ENCODE results near the gene ABL2.

- TF ChIP-seq, protein P1, sequence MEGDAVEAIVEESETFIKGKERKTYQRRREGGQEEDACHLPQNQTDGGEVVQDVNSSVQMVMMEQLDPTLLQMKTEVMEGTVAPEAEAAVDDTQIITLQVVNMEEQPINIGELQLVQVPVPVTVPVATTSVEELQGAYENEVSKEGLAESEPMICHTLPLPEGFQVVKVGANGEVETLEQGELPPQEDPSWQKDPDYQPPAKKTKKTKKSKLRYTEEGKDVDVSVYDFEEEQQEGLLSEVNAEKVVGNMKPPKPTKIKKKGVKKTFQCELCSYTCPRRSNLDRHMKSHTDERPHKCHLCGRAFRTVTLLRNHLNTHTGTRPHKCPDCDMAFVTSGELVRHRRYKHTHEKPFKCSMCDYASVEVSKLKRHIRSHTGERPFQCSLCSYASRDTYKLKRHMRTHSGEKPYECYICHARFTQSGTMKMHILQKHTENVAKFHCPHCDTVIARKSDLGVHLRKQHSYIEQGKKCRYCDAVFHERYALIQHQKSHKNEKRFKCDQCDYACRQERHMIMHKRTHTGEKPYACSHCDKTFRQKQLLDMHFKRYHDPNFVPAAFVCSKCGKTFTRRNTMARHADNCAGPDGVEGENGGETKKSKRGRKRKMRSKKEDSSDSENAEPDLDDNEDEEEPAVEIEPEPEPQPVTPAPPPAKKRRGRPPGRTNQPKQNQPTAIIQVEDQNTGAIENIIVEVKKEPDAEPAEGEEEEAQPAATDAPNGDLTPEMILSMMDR (IDR thresholded peaks at IDR 0.05), result no peak
- TF ChIP-seq EZH2 (IDR thresholded peaks at IDR 0.05; ENCODE audit: borderline replicate concordance, insufficient read depth, low read depth, low read length, poor library complexity, severe bottlenecking), result no peak
Measured at GRCh38 chr1:179154437-179154836, 75.0 kb downstream of the ABL2 start.

Data from B cell (primary cell).